ENCODE results near the gene VN1R5. TPM values are rescaled to one million over a fixed set of nuclear protein-coding genes. Genes with fewer than 3 reads are reported as not detected.

VN1R5 gene
- total RNA-seq, 1 experiment from 2014 or later = not detected

GRCh38 chr1:247273013-247273412, 17.1 kb downstream of the VN1R5 start:
- Histone ChIP-seq H4K20me1 (ENCODE audit: insufficient read depth) (no peaks in the 10 kb centered on the region), H3K4me2 (ENCODE audit: low read length) (no peak overlapping the region), H3K27ac (ENCODE audit: low read depth, low read length) (no peak overlapping the region), H3K4me1 (ENCODE audit: control insufficient read depth in 1 of 2, insufficient read depth in 2 of 2, low read length in 2 of 2) (no peaks in the 10 kb centered on the region), H3K36me3 (ENCODE audit: control insufficient read depth in 1 of 2, insufficient read depth in 2 of 2, low read length in 2 of 2) (no peaks in the 10 kb centered on the region), H3K9me3 (ENCODE audit: control insufficient read depth in 1 of 2, insufficient read depth in 1 of 2, low read depth in 1 of 2, low read length in 2 of 2) (no peaks in the 10 kb centered on the region), H3K4me3 (replicated peaks in 1 of 2; ENCODE audit: low read depth in 1 of 2, low read length in 2 of 2) (no peak overlapping the region), H3K27me3 (ENCODE audit: insufficient read depth, low read length) (no peaks in the 10 kb centered on the region), H3K9me2 (ENCODE audit: insufficient read depth) (no peaks in the 10 kb centered on the region), H3K79me2 (ENCODE audit: insufficient read depth, low read length) (no peaks in the 10 kb centered on the region), H3K9ac (ENCODE audit: low read length) (no peak overlapping the region), H2AFZ (ENCODE audit: low read depth, low read length, poor library complexity, severe bottlenecking) (no peak overlapping the region)
- TF ChIP-seq ZNF274 (IDR thresholded peaks at IDR 0.05; ENCODE audit: low read depth, low read length) (no peak), CTCF (IDR thresholded peaks at IDR 0.05 in 2 of 3, conservative IDR thresholded peaks at IDR 0.05 in 1 of 3; ENCODE audit: borderline replicate concordance in 1 of 3, insufficient read depth in 1 of 3, low read depth in 2 of 3, low read length in 2 of 3) (no peak)
- ATAC-seq = no peak
- CTCF ChIA-PET = no interaction called here
- BruUV-seq (replicated peaks) = no TSS peak
- no peak for DNase-seq (ENCODE audit: low read depth, low spot score)
- intact Hi-C loops (cut with micrococcal nuclease) = no loop called here
- RAD21 ChIA-PET (ENCODE audit: low non-redundant PET in 1 of 2, low total read pairs in 2 of 2, uncharacterized antibody in 2 of 2, unreplicated experiment in 2 of 2) = no interaction called here
- POLR2A ChIA-PET = no interaction called here

GRCh38 chr1:247274605-247275256, 18.9 kb downstream of the VN1R5 start:
- H3K4me1 ChIP-seq (ENCODE audit: control insufficient read depth in 1 of 2, insufficient read depth in 2 of 2, low read length in 2 of 2) = no peaks in the 10 kb centered on the region
- H3K27ac ChIP-seq (ENCODE audit: low read depth, low read length) = no peak overlapping the region
- no peaks in the 10 kb centered on the region for H4K20me1 ChIP-seq (ENCODE audit: insufficient read depth)
- H3K27me3 ChIP-seq (ENCODE audit: insufficient read depth, low read length) = no peaks in the 10 kb centered on the region
- H2AFZ ChIP-seq (ENCODE audit: low read depth, low read length, poor library complexity, severe bottlenecking) = no peak overlapping the region
- BruUV-seq (replicated peaks) = no TSS peak
- H3K4me3 ChIP-seq (replicated peaks in 1 of 2; ENCODE audit: low read depth in 1 of 2, low read length in 2 of 2) = no peak overlapping the region
- ChIA-PET POLR2A (no interaction called here), CTCF (no interaction called here), RAD21 (ENCODE audit: low non-redundant PET in 1 of 2, low total read pairs in 2 of 2, uncharacterized antibody in 2 of 2, unreplicated experiment in 2 of 2) (no interaction called here)
- intact Hi-C loops (cut with micrococcal nuclease) = no loop called here
- no peak overlapping the region for H3K9ac ChIP-seq (ENCODE audit: low read length)
- no peak for DNase-seq (ENCODE audit: low read depth, low spot score)
- H3K79me2 ChIP-seq (ENCODE audit: insufficient read depth, low read length) = no peaks in the 10 kb centered on the region
- H3K9me3 ChIP-seq (ENCODE audit: control insufficient read depth in 1 of 2, insufficient read depth in 1 of 2, low read depth in 1 of 2, low read length in 2 of 2) = no peaks in the 10 kb centered on the region
- no peaks in the 10 kb centered on the region for H3K9me2 ChIP-seq (ENCODE audit: insufficient read depth)
- no peak overlapping the region for H3K4me2 ChIP-seq (ENCODE audit: low read length)
- no peaks in the 10 kb centered on the region for H3K36me3 ChIP-seq (ENCODE audit: control insufficient read depth in 1 of 2, insufficient read depth in 2 of 2, low read length in 2 of 2)
- ATAC-seq = no peak
- TF ChIP-seq JUND (IDR thresholded peaks at IDR 0.05) = no peak
- no peak for TF ChIP-seq EGR1 (IDR thresholded peaks at IDR 0.05; ENCODE audit: low read depth)
- TF ChIP-seq POLR2A (IDR thresholded peaks at IDR 0.05; ENCODE audit: borderline replicate concordance, extremely low read depth, insufficient read depth, insufficient read length) = no peak
- TF ChIP-seq ATF3 (IDR thresholded peaks at IDR 0.05) = no peak
- no peak for TF ChIP-seq ZNF274 (IDR thresholded peaks at IDR 0.05; ENCODE audit: low read depth, low read length)
- no peak for TF ChIP-seq EZH2 (IDR thresholded peaks at IDR 0.05)
- no peak for TF ChIP-seq CTCF (IDR thresholded peaks at IDR 0.05 in 2 of 3, conservative IDR thresholded peaks at IDR 0.05 in 1 of 3; ENCODE audit: borderline replicate concordance in 1 of 3, insufficient read depth in 1 of 3, low read depth in 2 of 3, low read length in 2 of 3)
- no peak for TF ChIP-seq ELF1 (IDR thresholded peaks at IDR 0.05; ENCODE audit: borderline replicate concordance, low read depth)
- TF ChIP-seq SIN3A (IDR thresholded peaks at IDR 0.05; ENCODE audit: low read depth) = no peak
- no peak for TF ChIP-seq MAX (IDR thresholded peaks at IDR 0.05)
- no peak for TF ChIP-seq YY1 (IDR thresholded peaks at IDR 0.05; ENCODE audit: extremely low read depth, insufficient replicate concordance, low read depth, low read length)
- TF ChIP-seq POLR2AphosphoS5 (IDR thresholded peaks at IDR 0.05; ENCODE audit: low read depth, low read length) = no peak
- no peak for TF ChIP-seq SRF (IDR thresholded peaks at IDR 0.05; ENCODE audit: low read depth)
